Measurements from ENCODE around the gene CROCC. TPM values are rescaled to one million over a fixed set of nuclear protein-coding genes. Genes with fewer than 3 reads are reported as not detected.

Gene CROCC
- total RNA-seq, 4 donors from 2014 or later = 22.3 to 164 (median 68.4) TPM

- Histone ChIP-seq H3K9me3 (no peaks in the 10 kb centered on the region), H3K27me3 (no peaks in the 10 kb centered on the region), H3K4me1 (peaks cover 0 to 20% (median 0%) of the 10 kb centered on the region in 4 donors), H3K36me3 (peaks cover 0 to 80% (median 3%) of the 10 kb centered on the region in 3 donors), H3K4me3 (no peak overlapping the region), H3K27ac (peak overlapping the region in 1 of 4 donors; percentile 57)
- 11 to 41% methylated on average over 7 of the region's 7 CpGs for WGBS, 2 donors
- TF ChIP-seq CTCF (IDR thresholded peaks at IDR 0.05) (no peak), POLR2A (IDR thresholded peaks at IDR 0.05) (no peak), EP300 (IDR thresholded peaks at IDR 0.05) (no peak)
- DNase-seq (ENCODE audit: low spot score in 2 of 2) = no peak
Measured at GRCh38 chr1:16967095-16967575, 45.4 kb downstream of the CROCC start.

- no peak for TF ChIP-seq EP300 (IDR thresholded peaks at IDR 0.05)
- TF ChIP-seq POLR2A (IDR thresholded peaks at IDR 0.05) = no peak
- no peak for TF ChIP-seq CTCF (IDR thresholded peaks at IDR 0.05)
- H3K27me3 ChIP-seq = no peaks in the 10 kb centered on the region
- peaks cover 0 to 24% (median 0%) of the 10 kb centered on the region in 4 donors for H3K4me1 ChIP-seq
- H3K9me3 ChIP-seq = no peaks in the 10 kb centered on the region
- H3K4me3 ChIP-seq = no peak overlapping the region
- no peak overlapping the region for H3K27ac ChIP-seq
- no peak for DNase-seq (ENCODE audit: low spot score in 2 of 2)
- WGBS, 2 donors = 93 to 94% methylated on average over 13 to 20 of the region's 21 CpGs
- peaks cover 0 to 80% (median 3%) of the 10 kb centered on the region in 3 donors for H3K36me3 ChIP-seq
Measured at GRCh38 chr1:16967962-16968361, 46.2 kb downstream of the CROCC start.

- no peaks in the 10 kb centered on the region for H3K27me3 ChIP-seq
- no peaks in the 10 kb centered on the region for H3K9me3 ChIP-seq
- DNase-seq (ENCODE audit: low spot score in 2 of 2) = no peak
- peaks cover 0 to 24% (median 0%) of the 10 kb centered on the region in 4 donors for H3K4me1 ChIP-seq
- peaks cover 0 to 77% (median 3%) of the 10 kb centered on the region in 3 donors for H3K36me3 ChIP-seq
- WGBS, 2 donors = 96 to 97% methylated on average over 3 of the region's 3 CpGs
- H3K27ac ChIP-seq = no peak overlapping the region
- TF ChIP-seq EP300 (IDR thresholded peaks at IDR 0.05) (no peak), POLR2A (IDR thresholded peaks at IDR 0.05) (no peak)
- H3K4me3 ChIP-seq = no peak overlapping the region
Measured at GRCh38 chr1:16968372-16968771, 46.6 kb downstream of the CROCC start.

GRCh38 chr1:16969057-16969611 lies 47.4 kb downstream of the CROCC start:
- TF ChIP-seq CTCF (IDR thresholded peaks at IDR 0.05) (no peak), EP300 (IDR thresholded peaks at IDR 0.05) (no peak), POLR2A (IDR thresholded peaks at IDR 0.05) (no peak)
- no peak overlapping the region for H3K4me3 ChIP-seq
- H3K27me3 ChIP-seq = no peaks in the 10 kb centered on the region
- WGBS, 2 donors = 89 to 93% methylated on average over 14 of the region's 14 CpGs
- no peak for DNase-seq (ENCODE audit: low spot score in 2 of 2)
- H3K36me3 ChIP-seq = peaks cover 0 to 75% (median 3%) of the 10 kb centered on the region in 3 donors
- H3K27ac ChIP-seq = no peak overlapping the region
- no peaks in the 10 kb centered on the region for H3K9me3 ChIP-seq
- peaks cover 0 to 24% (median 0%) of the 10 kb centered on the region in 4 donors for H3K4me1 ChIP-seq

- no peak overlapping the region for H3K4me3 ChIP-seq
- no peak for DNase-seq (ENCODE audit: low spot score in 2 of 2)
- no peak overlapping the region for H3K27ac ChIP-seq
- peaks cover 0 to 72% (median 3%) of the 10 kb centered on the region in 3 donors for H3K36me3 ChIP-seq
- no peaks in the 10 kb centered on the region for H3K27me3 ChIP-seq
- no peaks in the 10 kb centered on the region for H3K9me3 ChIP-seq
- TF ChIP-seq POLR2A (IDR thresholded peaks at IDR 0.05) (no peak), EP300 (IDR thresholded peaks at IDR 0.05) (no peak)
- peaks cover 0 to 24% (median 0%) of the 10 kb centered on the region in 4 donors for H3K4me1 ChIP-seq
- WGBS, 2 donors = 92 to 93% methylated on average over 11 to 12 of the region's 12 CpGs
Measured at GRCh38 chr1:16969651-16970050, 47.9 kb downstream of the CROCC start.

- no peak overlapping the region for H3K27ac ChIP-seq
- no peaks in the 10 kb centered on the region for H3K9me3 ChIP-seq
- H3K4me3 ChIP-seq = no peak overlapping the region
- H3K36me3 ChIP-seq = peaks cover 0 to 65% (median 3%) of the 10 kb centered on the region in 3 donors
- peaks cover 0 to 27% (median 0%) of the 10 kb centered on the region in 4 donors for H3K4me1 ChIP-seq
- H3K27me3 ChIP-seq = no peaks in the 10 kb centered on the region
- TF ChIP-seq EP300 (IDR thresholded peaks at IDR 0.05) (no peak), POLR2A (IDR thresholded peaks at IDR 0.05) (no peak), CTCF (IDR thresholded peaks at IDR 0.05) (no peak)
- 93 to 95% methylated on average over 28 of the region's 28 CpGs for WGBS, 2 donors
- DNase-seq (ENCODE audit: low spot score in 2 of 2) = no peak
Measured at GRCh38 chr1:16970132-16970910, 48.6 kb downstream of the CROCC start.
